GM12878 (cell line): Measurements from ENCODE around the gene DUSP7. TPM values are rescaled to one million over a fixed set of nuclear protein-coding genes. Genes with fewer than 3 reads are reported as not detected.

Experiments used
- ATAC-seq: fragments of 200-7000 bp; cut with Tn5 transposase; 3 replicates; pipeline ENCODE4 v1.9.1; 2020; ENCODE audit warnings: mild to moderate bottlenecking, moderate library complexity
- BruUV-seq: library from RNA; stranded (reverse); fragments of 400-500 nt; replicated peaks from 2 replicates; lab custom pipeline; 2021; lab: Mats Ljungman, UMichigan
- CTCF ChIA-PET: fragments of 300-600 bp; sonication (Branson Sonifier 250); formaldehyde crosslinking; extraction: SDS; loops from one replicate; lab custom pipeline; 2021; ENCODE audit warnings: inconsistent platforms; lab: Yijun Ruan, JAX
- POLR2A ChIA-PET: fragments of 350-600 bp; formaldehyde crosslinking; extraction: SDS; loops from one replicate; lab custom pipeline; 2021; ENCODE audit warnings: inconsistent platforms; lab: Charles Lee
- RAD21 ChIA-PET: fragments of 300-600 bp; sonication (Branson Sonifier 250); formaldehyde crosslinking; loops from one replicate; lab custom pipeline; 2023; ENCODE audit warnings: antibody characterized with exemption; ENCODE audit not compliant: unreplicated experiment; lab: Charles Lee
- SMC1A ChIA-PET: fragments of 300-600 bp; sonication (Branson Sonifier 250); formaldehyde crosslinking; loops from one replicate; lab custom pipeline; 2023; ENCODE audit not compliant: unreplicated experiment, uncharacterized antibody; lab: Charles Lee
- DNase-seq: peaks from one replicate; pipeline ENCODE4 v3.0.0-alpha.2; 2011; ENCODE audit warnings: low read depth, low spot score
- FAIRE-seq: peaks from 3 replicates; lab custom pipeline; 2011; peaks lifted over from hg19 to GRCh38; lab: Jason Lieb, UNC
- H2AFZ ChIP-seq: 2 replicates; pipeline ENCODE4 v1.6.0; 2011; ENCODE audit warnings: low read depth, low read length, control low read depth; ENCODE audit not compliant: control insufficient read depth
- H3K27ac ChIP-seq: 2 replicates; pipeline ENCODE4 v1.5.1; 2011; ENCODE audit warnings: control low read depth; ENCODE audit not compliant: control insufficient read depth, insufficient read depth
- H3K27me3 ChIP-seq, 2 experiments: replicated peaks in 1 of 2; 2 replicates each; pipeline versions ENCODE4 v1.6.0 to v1.6.1; 2011; ENCODE audit warnings: low read length in 1 of 2; ENCODE audit not compliant: control insufficient read depth in 2 of 2, insufficient read depth in 2 of 2
- H3K36me3 ChIP-seq, 2 experiments: 2 replicates each; pipeline ENCODE4 v1.5.1; 2011; ENCODE audit warnings: low read length in 1 of 2; ENCODE audit not compliant: control insufficient read depth in 2 of 2, insufficient read depth in 2 of 2
- H3K4me1 ChIP-seq: 2 replicates; pipeline ENCODE4 v1.6.1; 2011; ENCODE audit warnings: mild to moderate bottlenecking, low read length, moderate library complexity, mixed read lengths; ENCODE audit not compliant: control insufficient read depth, insufficient read depth
- H3K4me2 ChIP-seq: 2 replicates; pipeline ENCODE4 v1.6.0; 2011; ENCODE audit warnings: control low read depth; ENCODE audit not compliant: control insufficient read depth, insufficient read depth
- H3K4me3 ChIP-seq: fragments of 200-600 bp; sonication (generic); 2 replicates; pipeline ENCODE4 v1.5.1; 2016
- H3K79me2 ChIP-seq: 2 replicates; pipeline ENCODE4 v1.6.0; 2011; ENCODE audit warnings: low read length; ENCODE audit not compliant: control insufficient read depth, insufficient read depth
- H3K9ac ChIP-seq: 2 replicates; pipeline ENCODE4 v1.8.0; 2011; ENCODE audit warnings: low read length, control low read depth, mixed read lengths; ENCODE audit not compliant: control insufficient read depth, insufficient read depth
- H3K9me3 ChIP-seq: replicated peaks from 3 replicates; pipeline ENCODE4 v1.5.1; 2011; ENCODE audit warnings: mild to moderate bottlenecking, low read length; ENCODE audit not compliant: control insufficient read depth, insufficient read depth
- H4K20me1 ChIP-seq: 2 replicates; pipeline ENCODE4 v1.6.0; 2011; ENCODE audit not compliant: control insufficient read depth, insufficient read depth
- BHLHE40 ChIP-seq, 2 experiments: fragments of 450-650 bp in 1 of 2; IDR thresholded peaks; 2 replicates each; pipeline ENCODE4 v1.6.1; 2011 to 2017; ENCODE audit warnings: low read depth in 2 of 2, borderline replicate concordance in 1 of 2, improper control_type of control experiment in 1 of 2, low read length in 1 of 2, mild to moderate bottlenecking in 1 of 2
- BMI1 ChIP-seq: fragments of 450-650 bp; IDR thresholded peaks from 2 replicates; pipeline ENCODE4 v1.6.1; 2016; ENCODE audit warnings: mild to moderate bottlenecking, moderate library complexity, borderline replicate concordance
- CBX5 ChIP-seq: sonication (generic); IDR thresholded peaks from 2 replicates; pipeline ENCODE4 v1.6.1; 2016; ENCODE audit warnings: low read depth, moderate library complexity, mild to moderate bottlenecking, inconsistent platforms
- HDAC2 ChIP-seq: fragments of 200-600 bp; sonication (generic); IDR thresholded peaks from 2 replicates; pipeline ENCODE4 v1.6.1; 2017
- KLF5 ChIP-seq: fragments of 450-650 bp; IDR thresholded peaks from 2 replicates; pipeline ENCODE4 v1.6.1; 2014; ENCODE audit warnings: mild to moderate bottlenecking; ENCODE audit not compliant: partially characterized antibody
- PAX5 ChIP-seq: IDR thresholded peaks from 2 replicates; pipeline ENCODE4 v1.6.1; 2011; ENCODE audit warnings: low read depth, low read length, borderline replicate concordance
- PML ChIP-seq: IDR thresholded peaks from 2 replicates; pipeline ENCODE4 v1.6.1; 2012; ENCODE audit warnings: low read length, inconsistent platforms
- POLR2AphosphoS5 ChIP-seq: IDR thresholded peaks from 2 replicates; pipeline ENCODE4 v1.6.1; 2011; ENCODE audit warnings: mild to moderate bottlenecking, low read length, inconsistent platforms
- SMARCA5 ChIP-seq: fragments of 450-650 bp; IDR thresholded peaks from 2 replicates; pipeline ENCODE4 v1.6.1; 2017; ENCODE audit warnings: mild to moderate bottlenecking
- SMC3 ChIP-seq: IDR thresholded peaks from 2 replicates; pipeline ENCODE4 v1.6.1; 2011; ENCODE audit warnings: low read length, improper control_type of control experiment, borderline replicate concordance
- SREBF1 ChIP-seq: IDR thresholded peaks from 2 replicates; pipeline ENCODE4 v1.6.1; 2012; ENCODE audit warnings: mild to moderate bottlenecking, low read length
- WGBS: methylation state at CpG from one replicate; pipeline ENCODE4 v1.1.6; 2016; ENCODE audit warnings: low lambda C conversion rate; ENCODE audit not compliant: insufficient replicate concordance, insufficient coverage; ENCODE audit errors: missing lambda C conversion rate; 5-methylcytosine and 5-hydroxymethylcytosine counted together
- in situ Hi-C: fragments of 300-500 bp; cut with MboI; formaldehyde crosslinking; loops from 9 replicates; pipeline ENCODE4 v1.14.3; 2018; ENCODE audit warnings: mixed read lengths
- intact Hi-C: fragments of 100-400 bp; cut with micrococcal nuclease; formaldehyde crosslinking; loops from one replicate; pipeline ENCODE4 v1.14.2; 2022; ENCODE audit not compliant: unreplicated experiment
- polyA plus RNA-seq, 11 experiments: library from polyadenylated mRNA; depleted of rRNA in 4 of 11; unstranded in 6 of 11; stranded (reverse) in 5 of 11; fragments of >200 nt; fragmentation: Nextera tagmentation in 4 of 11; fragmentation: Illumina TruSeq in 1 of 11; extraction: Ambion mirVana in 4 of 11; extraction: Trizol in 1 of 11; gene quantifications; 1 replicate in 1 of 11; 2 replicates in 10 of 11; pipeline versions ENCODE4 v1.2.1 to v1.2.3, GENCODE V29; 2011 to 2016; ENCODE audit warnings: inconsistent platforms in 2 of 11, missing spikeins in 2 of 11, low read depth in 1 of 11
- total RNA-seq, 4 experiments: library from RNA; depleted of rRNA in 3 of 4; stranded (reverse); fragments of >200 nt in 3 of 4; fragmentation: Illumina TruSeq in 1 of 4; extraction: Trizol in 1 of 4; gene quantifications; 2 replicates each; pipeline versions ENCODE4 v1.2.1 to v1.2.3, GENCODE V29; 2013 to 2021

Gene DUSP7
- total and polyA plus RNA-seq, 10 of the 15 experiments (the other 5 are each of a cell fraction or from before 2014, with no cell fraction given), result 0.73 to 17.0 (median 7.9) TPM

GRCh38 chr3:52067046-52067445 lies 10.7 kb upstream of the DUSP7 start:
- Histone ChIP-seq H3K4me2 (no peak overlapping the region), H3K79me2 (no peaks in the 10 kb centered on the region), H2AFZ (no peak overlapping the region), H3K36me3 (no peaks in the 10 kb centered on the region; a peak in 1 of 4 replicates), H3K4me3 (no peak overlapping the region), H3K9ac (no peak overlapping the region), H3K27ac (no peak overlapping the region), H3K4me1 (peaks cover 11% of the 10 kb centered on the region), H3K9me3 (no peaks in the 10 kb centered on the region), H3K27me3 (no peaks in the 10 kb centered on the region), H4K20me1 (no peaks in the 10 kb centered on the region)
- ATAC-seq, result no peak
- intact Hi-C loops, result no loop called here
- SMC1A ChIA-PET, result no interaction called here
- no peak for FAIRE-seq
- no peak for DNase-seq
- in situ Hi-C loops, result no loop called here
- TF ChIP-seq SMC3 (no peak), SREBF1 (no peak), PML (no peak), KLF5 (no peak), SMARCA5 (no peak), POLR2AphosphoS5 (no peak)
- no TSS peak for BruUV-seq
- POLR2A ChIA-PET, result no interaction called here
- RAD21 ChIA-PET, result no interaction called here
- CTCF ChIA-PET, result no interaction called here
- WGBS, result 47% methylated on average over 8 of the region's 8 CpGs

- TF ChIP-seq CBX5 (no peak), BMI1 (no peak), BHLHE40 (IDR thresholded peaks at IDR 0.05; ENCODE audit: borderline replicate concordance in 1 of 2, low read depth in 2 of 2, low read length in 1 of 2) (no peak), HDAC2 (no peak), PAX5 (no peak)
- Histone ChIP-seq H3K79me2 (no peaks in the 10 kb centered on the region), H3K4me3 (no peak overlapping the region), H2AFZ (no peak overlapping the region), H3K4me1 (peaks cover 21% of the 10 kb centered on the region), H3K4me2 (no peak overlapping the region), H3K27ac (no peak overlapping the region), H3K9ac (no peak overlapping the region), H3K36me3 (no peaks in the 10 kb centered on the region), H3K27me3 (no peaks in the 10 kb centered on the region), H3K9me3 (no peaks in the 10 kb centered on the region), H4K20me1 (no peaks in the 10 kb centered on the region)
- FAIRE-seq (no peak), DNase-seq (no peak), ATAC-seq (no peak)
- ChIA-PET SMC1A (no interaction called here), CTCF (interaction anchor here (1.5 kb wide), 1 partner anchor 9 kb away, joined by 5 read pairs; the partner anchor contains the start of gene DUSP7), POLR2A (interaction anchor here (0.8 to 1.1 kb wide), 2 partner anchors 12 to 21 kb away, joined by 3 read pairs; no protein-coding TSS in a partner anchor), RAD21 (no interaction called here)
- intact Hi-C loops, result no loop called here
- 43% methylated on average over 12 of the region's 12 CpGs for WGBS
- in situ Hi-C loops, result no loop called here
- BruUV-seq, result no TSS peak
These were observed 8.9 kb upstream of the DUSP7 start for GRCh38 chr3:52065264-52065756.
